ENCODE data around the gene LHPP. TPM values are rescaled to one million over a fixed set of nuclear protein-coding genes. Genes with fewer than 3 reads are reported as not detected.

Gene LHPP
- total RNA-seq, 1 donor from 2014 or later, result 18.8 TPM

DNA sequence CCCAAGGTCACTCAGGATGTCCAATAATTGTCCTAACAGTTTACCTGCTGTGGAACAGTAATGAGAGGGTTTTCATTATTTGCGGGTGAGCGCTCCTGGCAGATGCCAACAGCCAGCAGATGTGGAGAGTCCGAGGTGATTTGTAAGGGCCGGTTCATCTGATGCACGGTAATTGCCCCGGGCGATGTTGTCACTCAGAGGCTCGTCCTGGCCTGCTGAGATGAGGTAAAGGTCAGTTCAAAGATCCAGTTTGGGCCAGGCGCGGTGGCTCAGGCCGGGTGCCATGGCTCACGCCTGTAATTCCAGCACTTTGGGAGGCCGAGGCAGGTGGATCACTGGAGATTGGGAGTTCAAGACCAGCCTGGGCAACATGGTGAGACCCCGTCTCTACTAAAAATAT, 16.9 kb downstream of the LHPP start:
- DNase-seq (ENCODE audit: extremely low spot score, unreplicated experiment), result no peak
- no peak for TF ChIP-seq CTCF (IDR thresholded peaks at IDR 0.05)
- Mint-ChIP-seq H3K36me3 (ENCODE audit: unreplicated experiment) (no peaks in the 10 kb centered on the region), H3K27me3 (ENCODE audit: unreplicated experiment) (no peaks in the 10 kb centered on the region), H3K4me3 (ENCODE audit: unreplicated experiment) (no peak overlapping the region), H3K27ac (ENCODE audit: unreplicated experiment) (no peak overlapping the region), H3K9me3 (ENCODE audit: unreplicated experiment) (no peaks in the 10 kb centered on the region), H3K4me1 (ENCODE audit: unreplicated experiment) (no peaks in the 10 kb centered on the region)

DNA sequence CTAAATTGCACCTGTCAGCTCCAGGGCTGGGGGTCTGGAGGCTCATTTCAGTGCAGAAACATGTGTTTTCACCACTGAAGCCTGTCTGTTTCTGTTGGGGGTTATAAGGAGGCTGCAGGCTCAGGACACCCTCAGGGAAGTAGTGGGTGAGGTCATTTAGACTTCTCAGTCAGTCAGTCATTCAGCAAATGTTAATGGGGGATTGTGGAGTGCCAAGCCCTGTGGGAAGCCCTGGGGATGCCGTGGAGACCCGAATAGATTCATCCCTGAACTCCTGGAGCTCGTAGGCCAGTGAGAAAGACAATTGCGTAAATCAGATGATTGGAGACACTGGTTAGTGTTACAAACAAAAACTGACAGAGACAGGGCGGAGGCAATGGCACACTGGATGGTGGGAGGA, 19.2 kb downstream of the LHPP start:
- TF ChIP-seq CTCF (IDR thresholded peaks at IDR 0.05), result no peak
- H3K27ac Mint-ChIP-seq (ENCODE audit: unreplicated experiment), result no peak overlapping the region
- no peaks in the 10 kb centered on the region for H3K4me1 Mint-ChIP-seq (ENCODE audit: unreplicated experiment)
- H3K4me3 Mint-ChIP-seq (ENCODE audit: unreplicated experiment), result no peak overlapping the region
- no peaks in the 10 kb centered on the region for H3K36me3 Mint-ChIP-seq (ENCODE audit: unreplicated experiment)
- H3K9me3 Mint-ChIP-seq (ENCODE audit: unreplicated experiment), result no peaks in the 10 kb centered on the region
- DNase-seq (ENCODE audit: extremely low spot score, unreplicated experiment), result no peak
- H3K27me3 Mint-ChIP-seq (ENCODE audit: unreplicated experiment), result no peaks in the 10 kb centered on the region

DNA sequence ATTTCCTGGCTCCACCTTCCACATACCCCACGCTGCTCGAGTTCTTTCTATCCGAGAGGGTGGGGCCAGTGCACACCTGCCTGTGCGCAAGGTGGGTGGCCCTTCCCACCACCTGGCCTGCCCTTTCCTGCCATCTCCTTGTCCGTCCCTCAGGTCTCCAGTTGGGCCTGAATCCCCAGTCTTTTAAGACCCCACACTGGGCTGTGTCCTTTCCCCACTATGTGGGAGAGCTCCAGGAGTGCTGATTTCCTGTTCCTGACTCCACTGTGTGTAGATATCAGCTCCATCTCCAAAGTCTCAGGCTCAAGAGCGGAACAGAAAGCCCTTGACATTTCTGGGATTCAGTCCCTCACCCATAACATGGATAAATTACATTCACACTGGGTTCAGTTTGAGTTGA, 20.1 kb downstream of the LHPP start:
- Mint-ChIP-seq H3K27me3 (ENCODE audit: unreplicated experiment) (no peaks in the 10 kb centered on the region), H3K4me1 (ENCODE audit: unreplicated experiment) (no peaks in the 10 kb centered on the region), H3K9me3 (ENCODE audit: unreplicated experiment) (no peaks in the 10 kb centered on the region), H3K4me3 (ENCODE audit: unreplicated experiment) (no peak overlapping the region), H3K36me3 (ENCODE audit: unreplicated experiment) (peaks cover 1% of the 10 kb centered on the region), H3K27ac (ENCODE audit: unreplicated experiment) (no peak overlapping the region)
- no peak for TF ChIP-seq CTCF (IDR thresholded peaks at IDR 0.05)
- DNase-seq (ENCODE audit: extremely low spot score, unreplicated experiment), result no peak

GRCh38 chr10:124482236-124482800, 20.7 kb downstream of the LHPP start:
- Mint-ChIP-seq H3K27ac (ENCODE audit: unreplicated experiment) (no peak overlapping the region), H3K4me1 (ENCODE audit: unreplicated experiment) (no peaks in the 10 kb centered on the region), H3K4me3 (ENCODE audit: unreplicated experiment) (no peak overlapping the region), H3K27me3 (ENCODE audit: unreplicated experiment) (no peaks in the 10 kb centered on the region), H3K36me3 (ENCODE audit: unreplicated experiment) (peaks cover 5% of the 10 kb centered on the region), H3K9me3 (ENCODE audit: unreplicated experiment) (no peaks in the 10 kb centered on the region)
- no peak for TF ChIP-seq CTCF (IDR thresholded peaks at IDR 0.05)
- no peak for DNase-seq (ENCODE audit: extremely low spot score, unreplicated experiment)

DNA sequence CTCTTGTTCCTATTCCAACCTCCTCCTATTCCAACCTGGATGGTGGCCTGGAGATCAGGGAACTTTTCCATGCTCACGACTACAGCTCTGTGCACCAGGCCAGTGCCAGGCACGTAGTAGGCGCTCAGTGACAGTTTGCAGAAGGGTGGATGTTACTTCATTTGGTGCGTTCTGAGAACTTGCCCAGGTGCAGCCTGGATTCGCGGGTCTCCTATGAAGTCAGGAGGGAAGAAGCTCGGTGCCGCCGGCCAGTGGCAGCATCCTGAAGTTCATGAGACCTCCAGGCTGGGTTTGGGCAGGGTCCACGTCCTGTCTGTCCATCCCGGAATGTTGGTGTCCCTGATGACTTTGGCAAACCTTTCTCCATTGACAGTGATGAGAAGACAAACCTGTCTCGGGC, 21.3 kb downstream of the LHPP start:
- no peaks in the 10 kb centered on the region for H3K9me3 Mint-ChIP-seq (ENCODE audit: unreplicated experiment)
- TF ChIP-seq CTCF (IDR thresholded peaks at IDR 0.05), result no peak
- H3K4me3 Mint-ChIP-seq (ENCODE audit: unreplicated experiment), result no peak overlapping the region

More for the DNA sequence above, 21.3 kb downstream of the LHPP start:
- Mint-ChIP-seq H3K36me3 (ENCODE audit: unreplicated experiment) (peaks cover 6% of the 10 kb centered on the region), H3K27ac (ENCODE audit: unreplicated experiment) (no peak overlapping the region), H3K27me3 (ENCODE audit: unreplicated experiment) (no peaks in the 10 kb centered on the region), H3K4me1 (ENCODE audit: unreplicated experiment) (no peaks in the 10 kb centered on the region)
- DNase-seq (ENCODE audit: extremely low spot score, unreplicated experiment), result no peak

Data from osteocyte (in vitro differentiated cells).